ENCODE measurements around the gene BCR.

The BCR gene

DNA sequence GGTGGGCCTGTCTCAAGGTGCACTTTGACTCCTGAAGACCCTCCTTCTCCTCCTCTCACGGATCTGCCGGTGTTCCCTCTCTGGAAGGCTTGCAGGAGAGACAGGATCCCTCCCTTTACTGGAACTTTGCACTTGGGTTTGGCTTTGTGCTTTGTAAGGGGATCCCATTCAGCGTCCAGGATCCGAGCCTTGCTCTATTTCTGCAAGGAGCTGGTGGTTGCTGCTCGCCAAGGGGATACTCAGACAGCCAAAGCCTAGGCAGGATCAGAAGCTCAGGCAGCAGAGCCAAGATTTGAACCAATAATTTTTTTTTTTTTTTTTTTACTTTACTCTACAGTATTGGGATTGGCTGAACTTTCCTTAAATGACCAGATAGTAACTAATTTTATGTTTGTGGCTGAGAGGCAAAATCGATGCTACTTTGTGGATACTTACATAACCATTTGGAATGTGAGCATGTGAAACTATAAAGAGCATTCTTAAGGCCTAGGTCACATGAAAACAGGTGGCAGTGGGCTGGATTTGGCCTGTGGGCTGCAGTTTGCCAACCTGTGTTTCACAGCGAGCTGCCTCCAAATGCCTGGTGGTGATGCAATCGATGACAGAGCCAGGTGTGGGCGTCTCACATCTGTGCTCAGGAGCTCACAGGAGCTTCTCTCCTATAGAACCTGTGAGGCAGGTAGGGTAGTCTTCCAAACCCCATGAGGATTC is 25.2 kb downstream of the BCR start:
- no peak for TF ChIP-seq CTCF (IDR thresholded peaks at IDR 0.05; ENCODE audit: control insufficient read depth, extremely low read depth, insufficient read depth)
- no peak for DNase-seq (ENCODE audit: low read depth)
- H3K4me3 ChIP-seq (ENCODE audit: low read depth, low read length) = no peak overlapping the region

- no peak overlapping the region for H3K4me3 ChIP-seq (ENCODE audit: low read depth, low read length)
- DNase-seq (ENCODE audit: low read depth) = no peak
- no peak for TF ChIP-seq CTCF (IDR thresholded peaks at IDR 0.05; ENCODE audit: control insufficient read depth, extremely low read depth, insufficient read depth)
These were observed 26.6 kb downstream of the BCR start for GRCh38 chr22:23206915-23207314.

DNA sequence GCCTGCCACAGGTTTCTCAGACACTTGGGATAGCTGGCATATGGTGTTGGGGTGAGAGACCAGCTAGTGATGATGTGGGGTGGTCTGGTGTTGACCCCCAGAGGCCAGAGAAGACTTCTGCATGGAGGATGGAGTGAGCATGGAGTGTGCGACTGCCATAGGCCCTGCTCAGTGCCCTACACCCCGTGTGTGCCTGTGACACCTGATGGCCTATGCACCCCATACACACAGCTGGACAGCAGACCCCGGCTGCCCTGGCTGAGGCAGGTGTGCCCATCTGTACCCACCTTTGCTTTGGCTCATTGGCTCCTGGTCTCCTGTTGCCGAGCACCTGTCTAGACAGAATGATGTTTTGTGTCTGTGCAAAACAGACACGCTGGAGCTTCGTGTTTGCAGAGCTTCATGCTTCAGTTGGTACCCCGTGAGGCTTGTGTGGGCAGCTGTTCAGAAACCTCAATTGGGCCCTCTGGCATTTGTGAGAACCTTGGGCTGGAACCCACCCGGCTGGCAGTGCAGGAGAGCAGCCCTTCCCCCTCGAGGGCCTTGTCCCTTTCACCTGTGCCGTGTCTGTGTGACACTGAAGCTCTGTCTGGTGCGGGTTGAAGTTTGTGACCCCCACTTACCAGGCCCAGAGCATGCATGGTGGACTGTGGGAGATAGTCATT is 27.6 kb downstream of the BCR start:
- no peak for TF ChIP-seq CTCF (IDR thresholded peaks at IDR 0.05; ENCODE audit: control insufficient read depth, extremely low read depth, insufficient read depth)
- no peak for DNase-seq (ENCODE audit: low read depth)
- H3K4me3 ChIP-seq (ENCODE audit: low read depth, low read length) = no peak overlapping the region

DNA sequence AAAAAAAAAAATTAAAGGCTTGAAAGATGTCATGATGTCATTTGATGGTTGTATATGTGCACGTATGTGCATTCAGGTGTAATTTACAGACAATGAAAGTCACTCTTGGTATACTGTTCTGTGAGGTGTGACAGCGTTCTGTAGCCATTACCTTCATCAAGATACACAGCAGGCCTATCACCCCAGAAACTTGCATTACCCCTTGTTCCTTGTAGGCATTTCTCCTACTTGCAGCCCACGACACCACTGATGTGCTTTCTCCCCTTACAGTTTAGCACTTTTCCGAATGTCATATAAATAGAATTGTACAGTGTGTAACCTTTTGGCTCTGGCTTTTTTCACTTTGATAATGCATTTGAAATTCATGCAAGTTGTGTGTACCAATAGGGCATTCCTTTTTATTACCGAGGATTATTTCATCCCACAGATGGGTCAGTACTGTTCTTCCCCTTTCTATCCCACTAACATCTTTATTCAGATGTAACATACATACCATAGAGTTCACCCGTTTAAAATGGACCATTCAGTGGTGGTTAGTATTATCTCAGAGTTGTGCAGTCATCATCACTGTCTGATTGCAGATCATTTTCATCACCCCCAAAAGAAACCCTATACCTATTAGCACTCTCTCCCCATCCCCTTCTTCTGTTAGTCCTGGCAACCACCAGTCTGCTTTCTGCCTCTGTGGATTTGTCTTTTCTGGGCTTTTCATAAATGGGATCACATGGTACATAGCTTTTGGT is 30.3 kb downstream of the BCR start:
- no peak for TF ChIP-seq CTCF (IDR thresholded peaks at IDR 0.05; ENCODE audit: control insufficient read depth, extremely low read depth, insufficient read depth)
- H3K4me3 ChIP-seq (ENCODE audit: low read depth, low read length) = no peak overlapping the region
- no peak for DNase-seq (ENCODE audit: low read depth)

DNA sequence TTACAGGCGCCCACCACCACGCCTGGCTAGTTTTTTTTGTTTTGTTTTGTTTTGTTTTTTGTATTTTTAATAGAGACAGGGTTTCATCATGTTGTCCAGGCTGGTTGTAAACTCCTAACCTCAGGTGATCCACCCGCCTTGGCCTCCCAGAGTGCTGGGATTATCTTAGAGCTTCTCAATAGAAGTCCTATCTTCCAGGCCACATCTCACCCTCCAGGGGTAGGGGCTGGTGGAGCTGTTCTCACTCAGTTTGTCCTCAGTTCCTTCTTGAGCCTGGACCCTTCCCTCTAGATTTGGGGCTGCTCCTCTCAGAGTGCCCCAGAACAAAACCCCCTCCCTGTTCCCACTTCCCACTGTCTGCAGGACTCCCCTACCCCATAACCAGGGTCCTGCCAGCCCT is 31.3 kb downstream of the BCR start:
- H3K4me3 ChIP-seq (ENCODE audit: low read depth, low read length) = no peak overlapping the region
- TF ChIP-seq CTCF (IDR thresholded peaks at IDR 0.05; ENCODE audit: control insufficient read depth, extremely low read depth, insufficient read depth) = no peak
- DNase-seq (ENCODE audit: low read depth) = no peak

DNA sequence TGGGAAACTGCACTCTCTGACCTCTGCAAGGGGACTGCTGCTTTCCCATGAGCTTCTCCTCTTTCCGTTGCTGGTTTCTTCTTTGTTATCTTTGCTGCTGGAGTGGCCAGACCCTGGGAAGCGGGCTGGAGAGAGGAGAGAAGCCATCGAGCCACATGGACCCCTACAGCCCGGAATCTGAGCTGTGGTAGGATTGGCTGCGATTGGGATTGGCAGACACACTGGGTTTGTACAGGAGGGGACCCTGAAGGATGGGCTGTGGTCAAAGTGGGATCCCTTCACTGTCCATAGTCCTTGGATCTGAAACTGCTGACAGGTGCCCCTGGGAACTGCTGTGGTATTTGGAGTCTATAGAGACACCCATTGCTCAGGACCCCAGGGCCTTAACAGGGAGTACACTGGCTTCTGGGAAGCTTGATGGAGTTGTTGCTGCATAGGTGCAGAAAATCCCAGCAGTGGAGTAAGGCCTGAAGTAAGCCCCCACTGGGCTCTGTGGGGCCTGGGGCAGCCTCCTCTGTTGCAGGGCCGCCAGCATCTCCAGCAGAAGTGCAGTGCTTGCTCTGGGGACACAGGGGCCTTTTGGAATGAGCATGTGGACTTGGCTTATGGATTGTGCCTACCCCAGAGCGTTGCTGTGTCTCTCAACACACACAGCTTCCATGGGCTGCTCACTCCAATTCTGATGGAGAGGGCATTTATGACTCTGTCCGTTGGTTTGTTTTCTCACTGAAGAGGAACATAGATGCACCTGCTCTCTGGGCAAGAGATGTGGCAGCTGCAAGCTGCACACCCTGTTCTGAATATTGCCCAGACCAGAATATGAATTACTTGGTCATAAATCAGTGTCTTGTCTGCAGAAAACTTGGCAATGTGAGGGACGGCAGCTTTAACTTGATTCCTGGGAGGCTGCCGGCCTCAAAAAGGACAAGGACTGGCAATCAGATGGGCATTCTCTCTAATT is 32.0 kb downstream of the BCR start:
- no peak for TF ChIP-seq CTCF (IDR thresholded peaks at IDR 0.05; ENCODE audit: control insufficient read depth, extremely low read depth, insufficient read depth)
- DNase-seq (ENCODE audit: low read depth) = no peak
- no peak overlapping the region for H3K4me3 ChIP-seq (ENCODE audit: low read depth, low read length)

Measured in LNCaP clone FGC (cell line).